HEK293 (cell line): Measurements from ENCODE around the gene MZB1.
A peak's percentile ranks its signal among the peaks of the same experiment; 100 is the strongest.

ENCODE experiments used
- CTCF ChIA-PET: fragments of 350-600 bp; formaldehyde crosslinking; extraction: SDS; loops from one replicate; lab custom pipeline; 2021; ENCODE audit warnings: antibody characterized with exemption; lab: Yijun Ruan, JAX
- POLR2A ChIA-PET: fragments of 300-600 bp; formaldehyde crosslinking; extraction: SDS; loops from one replicate; lab custom pipeline; 2020; ENCODE audit warnings: antibody characterized with exemption, inconsistent platforms; lab: Yijun Ruan, JAX
- H3K27ac ChIP-seq: fragments of 200-500 bp; sonication (Bioruptor generic); 2 replicates; pipeline ENCODE4 v1.5.1; 2014; ENCODE audit warnings: low read depth, low read length, control low read depth, inconsistent platforms; ENCODE audit errors: extremely low read depth
- H3K36me3 ChIP-seq, 2 experiments: fragments of 200-500 bp in 1 of 2; sonication (Bioruptor generic) in 1 of 2; 1 replicate in 1 of 2; 2 replicates in 1 of 2; pipeline ENCODE4 v1.5.1; 2014 to 2017; ENCODE audit warnings: inconsistent platforms in 2 of 2, low read length in 2 of 2; ENCODE audit not compliant: control insufficient read depth in 2 of 2, insufficient read depth in 1 of 2
- H3K4me1 ChIP-seq: fragments of 200-500 bp; sonication (Bioruptor generic); 2 replicates; pipeline ENCODE4 v1.5.1; 2014; ENCODE audit warnings: mild to moderate bottlenecking, low read length, inconsistent platforms; ENCODE audit not compliant: control insufficient read depth, insufficient read depth
- H3K4me3 ChIP-seq: 2 replicates; pipeline ENCODE4 v1.5.1; 2011; ENCODE audit warnings: low read depth, mild to moderate bottlenecking, control low read depth, low read length, moderate library complexity
- H3K9me3 ChIP-seq: fragments of 200-500 bp; sonication (Bioruptor generic); 2 replicates; pipeline ENCODE4 v1.5.1; 2014; ENCODE audit warnings: low read depth, low read length, inconsistent platforms; ENCODE audit not compliant: control insufficient read depth, insufficient read depth
- GLIS1 ChIP-seq: fragments of 450-650 bp; formaldehyde crosslinking; IDR thresholded peaks from 2 replicates; pipeline ENCODE4 v1.5.1; 2016; ENCODE audit warnings: missing biosample characterization, missing genetic modification characterization
- SCRT1 ChIP-seq: fragments of 450-650 bp; formaldehyde crosslinking; IDR thresholded peaks from 2 replicates; pipeline ENCODE4 v1.5.1; 2016; ENCODE audit warnings: missing biosample characterization, missing genetic modification characterization, borderline replicate concordance
- SETDB1 ChIP-seq: IDR thresholded peaks from one replicate; pipeline ENCODE4 v1.6.1; 2017; ENCODE audit warnings: mild to moderate bottlenecking, low read length, moderate library complexity, mixed read lengths; ENCODE audit not compliant: insufficient read length
- SP3 ChIP-seq: fragments of 450-650 bp; formaldehyde crosslinking; IDR thresholded peaks from 2 replicates; pipeline ENCODE4 v1.5.1; 2016; ENCODE audit warnings: missing biosample characterization, missing genetic modification characterization
- TRIM28 ChIP-seq: IDR thresholded peaks from 2 replicates; pipeline ENCODE4 v1.6.1; 2011; ENCODE audit warnings: low read length, control low read depth, borderline replicate concordance
- YY1 ChIP-seq: fragments of 450-650 bp; formaldehyde crosslinking; IDR thresholded peaks from 2 replicates; pipeline ENCODE4 v1.5.1; 2018; ENCODE audit warnings: missing biosample characterization, missing genetic modification characterization
- ZBTB8A ChIP-seq: fragments of 450-650 bp; formaldehyde crosslinking; IDR thresholded peaks from 2 replicates; pipeline ENCODE4 v1.5.1; 2016; ENCODE audit warnings: missing biosample characterization, missing genetic modification characterization
- ZFHX2 ChIP-seq: fragments of 450-650 bp; formaldehyde crosslinking; conservative IDR thresholded peaks from 2 replicates; pipeline ENCODE4 v1.5.1; 2016; ENCODE audit warnings: missing biosample characterization, missing genetic modification characterization
- ZNF157 ChIP-seq: fragments of 450-650 bp; formaldehyde crosslinking; IDR thresholded peaks from 2 replicates; pipeline ENCODE4 v1.5.1; 2016; ENCODE audit warnings: missing biosample characterization, missing genetic modification characterization
- ZNF280D ChIP-seq: fragments of 450-650 bp; formaldehyde crosslinking; IDR thresholded peaks from 2 replicates; pipeline ENCODE4 v1.5.1; 2016; ENCODE audit warnings: missing biosample characterization, missing genetic modification characterization
- ZNF510 ChIP-seq: fragments of 450-650 bp; formaldehyde crosslinking; IDR thresholded peaks from 2 replicates; pipeline ENCODE4 v1.5.1; 2018; ENCODE audit warnings: mild to moderate bottlenecking, missing genetic modification characterization, missing biosample characterization; ENCODE audit not compliant: insufficient replicate concordance
- ZNF521 ChIP-seq: fragments of 450-650 bp; formaldehyde crosslinking; IDR thresholded peaks from 2 replicates; pipeline ENCODE4 v1.5.1; 2017; ENCODE audit warnings: missing biosample characterization, mild to moderate bottlenecking, missing genetic modification characterization
- ZNF558 ChIP-seq: fragments of 450-650 bp; formaldehyde crosslinking; IDR thresholded peaks from 2 replicates; pipeline ENCODE4 v1.5.1; 2016; ENCODE audit warnings: missing biosample characterization, missing genetic modification characterization
- ZNF610 ChIP-seq: fragments of 450-650 bp; formaldehyde crosslinking; IDR thresholded peaks from 2 replicates; pipeline ENCODE4 v1.5.1; 2016; ENCODE audit warnings: missing biosample characterization, missing genetic modification characterization, borderline replicate concordance
- ZNF621 ChIP-seq: fragments of 450-650 bp; formaldehyde crosslinking; IDR thresholded peaks from 2 replicates; pipeline ENCODE4 v1.5.1; 2017; ENCODE audit warnings: missing biosample characterization, missing genetic modification characterization
- ZNF623 ChIP-seq: fragments of 450-650 bp; formaldehyde crosslinking; IDR thresholded peaks from 2 replicates; pipeline ENCODE4 v1.5.1; 2016; ENCODE audit warnings: missing biosample characterization, missing genetic modification characterization
- ZSCAN30 ChIP-seq: fragments of 450-650 bp; IDR thresholded peaks from 2 replicates; pipeline ENCODE4 v1.5.1; 2018; ENCODE audit warnings: missing biosample characterization, mild to moderate bottlenecking, missing genetic modification characterization, moderate library complexity
- ZXDB ChIP-seq: fragments of 450-650 bp; formaldehyde crosslinking; IDR thresholded peaks from 2 replicates; pipeline ENCODE4 v1.5.1; 2016; ENCODE audit warnings: missing biosample characterization, missing genetic modification characterization
- TF ChIP-seq, protein P1 (sequence below): IDR thresholded peaks from 2 replicates; pipeline ENCODE4 v1.6.1; 2011; ENCODE audit warnings: mild to moderate bottlenecking, low read depth, low read length, borderline replicate concordance
- TF ChIP-seq, protein P2 (sequence below): fragments of 450-650 bp; formaldehyde crosslinking; IDR thresholded peaks from 2 replicates; pipeline ENCODE4 v1.5.1; 2016; ENCODE audit warnings: missing biosample characterization, missing genetic modification characterization
- TF ChIP-seq, protein P3 (sequence below): fragments of 450-650 bp; formaldehyde crosslinking; IDR thresholded peaks from 2 replicates; pipeline ENCODE4 v1.5.1; 2016; ENCODE audit warnings: missing biosample characterization, missing genetic modification characterization
- TF ChIP-seq, protein P4 (sequence below): fragments of 450-650 bp; formaldehyde crosslinking; IDR thresholded peaks from 2 replicates; pipeline ENCODE4 v1.5.1; 2016; ENCODE audit warnings: missing biosample characterization, missing genetic modification characterization

Gene MZB1

DNA sequence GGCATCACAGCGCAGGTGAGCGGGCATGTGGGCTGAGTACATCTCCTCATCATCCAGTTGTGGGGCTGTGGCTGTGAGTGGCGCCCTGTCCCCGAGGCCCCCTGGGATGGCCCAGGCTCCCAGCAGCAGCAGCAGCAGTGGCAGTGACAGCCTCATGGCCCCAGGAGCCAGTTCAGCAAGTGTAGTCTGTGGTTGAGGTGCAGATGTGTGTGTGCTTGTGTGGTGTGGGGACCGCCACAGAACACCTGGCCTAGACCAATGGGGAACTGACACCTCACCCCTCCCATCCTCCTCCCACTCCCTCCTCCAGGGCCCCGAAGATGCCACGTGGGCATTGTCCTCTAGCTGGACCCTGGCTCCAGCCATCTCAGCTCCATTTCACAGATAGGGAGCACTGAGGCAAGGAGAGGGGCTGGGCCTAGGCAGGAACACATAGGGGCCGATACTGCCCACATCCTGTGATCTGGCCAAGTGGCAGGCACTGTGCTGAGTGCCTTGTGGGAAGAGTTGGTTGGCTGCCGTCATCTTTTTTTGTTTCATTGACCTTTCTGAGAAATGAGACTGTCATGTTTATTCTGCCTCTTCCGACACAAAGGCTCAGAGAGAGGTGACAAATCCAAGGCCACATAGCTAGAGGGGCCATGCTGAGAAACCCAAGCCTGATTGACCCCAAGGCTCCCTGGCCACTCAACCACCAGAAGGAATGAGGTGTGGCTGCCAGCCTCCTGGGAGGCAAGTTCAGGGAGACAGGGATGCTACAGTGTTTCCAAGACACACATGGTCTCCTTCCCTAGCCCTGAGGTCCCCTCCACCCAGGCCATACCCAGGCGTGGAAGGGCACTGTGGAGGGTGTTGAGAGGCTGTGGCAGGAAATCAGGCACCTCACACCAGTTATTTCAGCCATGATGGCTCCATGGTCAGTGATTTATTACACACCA is at the start of gene MZB1:
TSS of gene MZB1 (minus strand) at position 213 of the 938 bp plus-strand sequence. CDS start at position 156, 57 bp downstream.
- ChIA-PET CTCF (interaction anchor here (0.6 to 1.1 kb wide), 2 partner anchors 11 to 32 kb away, joined by 3 read pairs; no protein-coding TSS in a partner anchor), POLR2A (interaction anchor here (0.6 to 1.4 kb wide), 2 partner anchors 48 to 362 kb away, joined by 4 to 5 read pairs; partner anchors contain the start of gene PAIP2)
- H3K27ac ChIP-seq, result no peak within 1 kb of the TSS
- H3K4me1 ChIP-seq, result no peaks in the 10 kb centered on the region
- H3K9me3 ChIP-seq, result no peaks in the 10 kb centered on the region
- H3K36me3 ChIP-seq, result no peaks in the 10 kb centered on the region
- no peak within 1 kb of the TSS for H3K4me3 ChIP-seq
- TF ChIP-seq GLIS1 (tag by site-specific recombination), result peak; percentile 8; the same call in 1 of the 2 replicates
- no peak for TF ChIP-seq ZNF521 (tag by site-specific recombination)
- no peak for TF ChIP-seq ZNF621 (tag by site-specific recombination)
- peak; percentile 29; the same call in 1 of the 2 replicates for TF ChIP-seq ZFHX2
- peak; percentile 31; the same call in 1 of the 2 replicates for TF ChIP-seq ZBTB8A (tag by site-specific recombination)
- no peak for TF ChIP-seq SCRT1 (tag by site-specific recombination)
- TF ChIP-seq, protein P1, sequence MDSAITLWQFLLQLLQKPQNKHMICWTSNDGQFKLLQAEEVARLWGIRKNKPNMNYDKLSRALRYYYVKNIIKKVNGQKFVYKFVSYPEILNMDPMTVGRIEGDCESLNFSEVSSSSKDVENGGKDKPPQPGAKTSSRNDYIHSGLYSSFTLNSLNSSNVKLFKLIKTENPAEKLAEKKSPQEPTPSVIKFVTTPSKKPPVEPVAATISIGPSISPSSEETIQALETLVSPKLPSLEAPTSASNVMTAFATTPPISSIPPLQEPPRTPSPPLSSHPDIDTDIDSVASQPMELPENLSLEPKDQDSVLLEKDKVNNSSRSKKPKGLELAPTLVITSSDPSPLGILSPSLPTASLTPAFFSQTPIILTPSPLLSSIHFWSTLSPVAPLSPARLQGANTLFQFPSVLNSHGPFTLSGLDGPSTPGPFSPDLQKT, result no peak
- TF ChIP-seq, protein P2, sequence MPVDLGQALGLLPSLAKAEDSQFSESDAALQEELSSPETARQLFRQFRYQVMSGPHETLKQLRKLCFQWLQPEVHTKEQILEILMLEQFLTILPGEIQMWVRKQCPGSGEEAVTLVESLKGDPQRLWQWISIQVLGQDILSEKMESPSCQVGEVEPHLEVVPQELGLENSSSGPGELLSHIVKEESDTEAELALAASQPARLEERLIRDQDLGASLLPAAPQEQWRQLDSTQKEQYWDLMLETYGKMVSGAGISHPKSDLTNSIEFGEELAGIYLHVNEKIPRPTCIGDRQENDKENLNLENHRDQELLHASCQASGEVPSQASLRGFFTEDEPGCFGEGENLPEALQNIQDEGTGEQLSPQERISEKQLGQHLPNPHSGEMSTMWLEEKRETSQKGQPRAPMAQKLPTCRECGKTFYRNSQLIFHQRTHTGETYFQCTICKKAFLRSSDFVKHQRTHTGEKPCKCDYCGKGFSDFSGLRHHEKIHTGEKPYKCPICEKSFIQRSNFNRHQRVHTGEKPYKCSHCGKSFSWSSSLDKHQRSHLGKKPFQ (tag by site-specific recombination), result no peak

DNA sequence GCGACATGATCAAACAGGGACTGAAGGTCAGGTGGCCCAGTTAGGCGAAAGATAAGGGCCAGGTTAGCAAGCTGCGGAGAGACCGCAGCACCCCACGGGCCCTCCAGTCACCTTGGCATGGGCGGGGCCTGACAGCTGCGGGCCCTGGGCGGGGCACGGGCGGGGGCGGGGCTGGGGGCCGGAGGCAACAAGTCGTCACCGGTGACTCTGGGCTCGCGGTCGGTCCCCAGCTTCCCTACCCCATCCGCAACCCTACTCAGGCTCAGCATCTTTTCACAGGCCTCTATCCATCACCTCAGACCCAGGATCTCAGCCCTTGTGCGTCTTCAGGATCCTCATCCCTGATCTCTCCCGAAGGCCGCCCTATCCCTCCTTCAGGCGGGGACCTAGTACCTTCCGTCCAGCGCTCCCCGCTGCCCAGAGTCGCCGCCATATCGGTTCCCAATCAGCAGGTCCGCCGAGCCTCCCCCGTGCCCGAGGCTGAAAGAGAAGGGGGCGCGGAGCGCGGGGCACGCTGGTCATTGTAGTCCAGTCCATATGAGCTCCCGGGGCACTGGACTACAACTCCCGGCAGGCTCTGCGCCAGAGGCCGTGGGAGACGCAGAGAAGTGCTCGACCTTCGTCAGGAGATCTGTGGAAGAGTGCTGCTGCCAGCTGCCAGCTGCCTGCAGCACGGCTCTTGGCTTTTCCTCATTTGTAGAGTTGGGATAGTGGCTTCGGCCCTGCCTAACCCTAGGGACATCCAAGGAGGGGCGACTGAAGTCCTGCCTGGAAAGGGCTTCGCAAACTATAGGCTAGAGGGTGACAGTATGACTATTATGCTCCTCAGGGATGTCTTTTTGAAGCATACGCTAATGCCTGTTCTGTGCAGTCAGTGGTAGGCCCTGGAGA is 49.5 kb upstream of the MZB1 start, which contains the start of gene DNAJC18:
TSS of gene DNAJC18 (minus strand) at position 513 of the 891 bp plus-strand sequence. CDS start at position 433, 80 bp downstream.
- Histone ChIP-seq H3K4me3 (peak within 1 kb of the TSS; percentile 80), H3K27ac (peak within 1 kb of the TSS; percentile 88), H3K36me3 (peaks cover 24 to 25% of the 10 kb centered on the region in 2 experiments), H3K9me3 (no peaks in the 10 kb centered on the region), H3K4me1 (peaks cover 9% of the 10 kb centered on the region)
- CTCF ChIA-PET, result interaction anchor here (0.6 to 4.2 kb wide), 5 partner anchors 9 to 1576 kb away, joined by 3 to 28 read pairs (median 6); no protein-coding TSS in a partner anchor
- POLR2A ChIA-PET, result interaction anchor here (0.5 to 1.9 kb wide), 26 partner anchors 9 to 241 kb away, joined by 3 to 21 read pairs (median 4); partner anchors contain the start of genes MATR3, SIL1, SMIM33 and SPATA24
- peak; percentile 93 for TF ChIP-seq YY1 (tag by site-specific recombination)
- no peak for TF ChIP-seq SETDB1
- TF ChIP-seq SP3 (tag by site-specific recombination), result peak; percentile 92
- TF ChIP-seq ZNF610, result peak; percentile 87
- 0 out of 2 replicates have a peak, but pooled peaks have one; percentile 29 for TF ChIP-seq ZSCAN30 (tag by site-specific recombination)
- peak; percentile 84; the same call in 1 of the 2 replicates for TF ChIP-seq ZNF280D (tag by site-specific recombination)
- no peak for TF ChIP-seq ZNF558 (tag by site-specific recombination)
- TF ChIP-seq ZNF623 (tag by site-specific recombination), result peak; percentile 32; the same call in 1 of the 2 replicates
- peak; percentile 97 for TF ChIP-seq ZXDB (tag by site-specific recombination)
- no peak for TF ChIP-seq ZNF157 (tag by site-specific recombination)
- TF ChIP-seq, protein P3, sequence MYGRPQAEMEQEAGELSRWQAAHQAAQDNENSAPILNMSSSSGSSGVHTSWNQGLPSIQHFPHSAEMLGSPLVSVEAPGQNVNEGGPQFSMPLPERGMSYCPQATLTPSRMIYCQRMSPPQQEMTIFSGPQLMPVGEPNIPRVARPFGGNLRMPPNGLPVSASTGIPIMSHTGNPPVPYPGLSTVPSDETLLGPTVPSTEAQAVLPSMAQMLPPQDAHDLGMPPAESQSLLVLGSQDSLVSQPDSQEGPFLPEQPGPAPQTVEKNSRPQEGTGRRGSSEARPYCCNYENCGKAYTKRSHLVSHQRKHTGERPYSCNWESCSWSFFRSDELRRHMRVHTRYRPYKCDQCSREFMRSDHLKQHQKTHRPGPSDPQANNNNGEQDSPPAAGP (tag by site-specific recombination), result peak; percentile 84
- TF ChIP-seq, protein P4, sequence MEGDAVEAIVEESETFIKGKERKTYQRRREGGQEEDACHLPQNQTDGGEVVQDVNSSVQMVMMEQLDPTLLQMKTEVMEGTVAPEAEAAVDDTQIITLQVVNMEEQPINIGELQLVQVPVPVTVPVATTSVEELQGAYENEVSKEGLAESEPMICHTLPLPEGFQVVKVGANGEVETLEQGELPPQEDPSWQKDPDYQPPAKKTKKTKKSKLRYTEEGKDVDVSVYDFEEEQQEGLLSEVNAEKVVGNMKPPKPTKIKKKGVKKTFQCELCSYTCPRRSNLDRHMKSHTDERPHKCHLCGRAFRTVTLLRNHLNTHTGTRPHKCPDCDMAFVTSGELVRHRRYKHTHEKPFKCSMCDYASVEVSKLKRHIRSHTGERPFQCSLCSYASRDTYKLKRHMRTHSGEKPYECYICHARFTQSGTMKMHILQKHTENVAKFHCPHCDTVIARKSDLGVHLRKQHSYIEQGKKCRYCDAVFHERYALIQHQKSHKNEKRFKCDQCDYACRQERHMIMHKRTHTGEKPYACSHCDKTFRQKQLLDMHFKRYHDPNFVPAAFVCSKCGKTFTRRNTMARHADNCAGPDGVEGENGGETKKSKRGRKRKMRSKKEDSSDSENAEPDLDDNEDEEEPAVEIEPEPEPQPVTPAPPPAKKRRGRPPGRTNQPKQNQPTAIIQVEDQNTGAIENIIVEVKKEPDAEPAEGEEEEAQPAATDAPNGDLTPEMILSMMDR, result peak; percentile 38; the same call in 1 of the 2 replicates
- no peak for TF ChIP-seq TRIM28
- no peak for TF ChIP-seq ZNF510 (tag by site-specific recombination)
